ENCODE data around the gene OR8K5. TPM values are rescaled to one million over a fixed set of nuclear protein-coding genes. Genes with fewer than 3 reads are reported as not detected.

Gene OR8K5, protein sequence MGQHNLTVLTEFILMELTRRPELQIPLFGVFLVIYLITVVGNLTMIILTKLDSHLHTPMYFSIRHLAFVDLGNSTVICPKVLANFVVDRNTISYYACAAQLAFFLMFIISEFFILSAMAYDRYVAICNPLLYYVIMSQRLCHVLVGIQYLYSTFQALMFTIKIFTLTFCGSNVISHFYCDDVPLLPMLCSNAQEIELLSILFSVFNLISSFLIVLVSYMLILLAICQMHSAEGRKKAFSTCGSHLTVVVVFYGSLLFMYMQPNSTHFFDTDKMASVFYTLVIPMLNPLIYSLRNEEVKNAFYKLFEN
- total RNA-seq (not detected), polyA plus RNA-seq (not detected)

DNA sequence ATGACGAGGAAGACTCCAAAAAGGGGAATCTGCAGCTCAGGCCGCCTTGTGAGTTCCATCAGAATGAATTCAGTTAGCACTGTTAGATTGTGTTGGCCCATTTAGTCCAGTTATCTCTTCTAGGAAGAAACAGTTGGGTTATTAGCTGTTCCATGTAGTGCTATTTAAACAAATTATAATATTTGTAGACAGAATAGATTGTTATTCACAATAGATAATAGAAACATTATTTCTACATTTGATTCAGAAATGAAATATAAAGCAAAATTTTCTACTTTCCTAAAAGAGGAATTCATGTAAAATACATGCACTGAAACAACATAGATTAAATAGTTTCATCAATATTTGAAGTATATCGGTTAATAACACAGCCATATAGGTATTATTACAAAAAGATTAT lies at the start of gene OR8K5:
Gene OR8K5 (minus strand): TSS at position 101 of the 400 bp plus-strand sequence. CDS start 0 bp downstream, at position 101.
- Histone ChIP-seq H3K27ac (no peak within 1 kb of the TSS), H3K36me3 (no peaks in the 10 kb centered on the region), H3K4me3 (no peak within 1 kb of the TSS), H3K27me3 (no peaks in the 10 kb centered on the region), H3K9me3 (no peaks in the 10 kb centered on the region), H3K4me1 (no peaks in the 10 kb centered on the region)
- no peak for DNase-seq
- 86 to 88% methylated on average over 3 of the region's 3 CpGs for WGBS, 2 donors
- intact Hi-C loops (cut with DNase I) = no loop called here
- TF ChIP-seq POLR2AphosphoS5 (IDR thresholded peaks at IDR 0.05) = no peak

DNA sequence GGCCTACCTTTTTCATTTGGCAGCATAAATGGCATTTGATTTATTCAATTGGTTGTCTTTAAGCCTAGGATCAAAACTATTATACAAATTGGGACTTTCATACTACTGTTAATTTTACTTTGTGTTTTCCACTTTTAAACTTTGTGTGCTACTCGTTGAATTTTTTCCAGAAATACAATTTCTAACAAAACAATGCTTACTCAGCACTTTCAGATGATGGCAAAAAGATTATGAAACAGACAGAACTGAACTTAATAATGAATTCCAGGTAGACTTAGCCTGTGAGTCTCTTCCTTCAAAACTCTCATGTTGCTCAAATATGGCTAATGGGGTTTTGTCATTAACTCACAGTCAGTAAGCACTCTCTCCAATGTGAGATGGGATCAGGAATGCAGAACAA lies 47.7 kb upstream of the OR8K5 start:
- TF ChIP-seq, protein P1, sequence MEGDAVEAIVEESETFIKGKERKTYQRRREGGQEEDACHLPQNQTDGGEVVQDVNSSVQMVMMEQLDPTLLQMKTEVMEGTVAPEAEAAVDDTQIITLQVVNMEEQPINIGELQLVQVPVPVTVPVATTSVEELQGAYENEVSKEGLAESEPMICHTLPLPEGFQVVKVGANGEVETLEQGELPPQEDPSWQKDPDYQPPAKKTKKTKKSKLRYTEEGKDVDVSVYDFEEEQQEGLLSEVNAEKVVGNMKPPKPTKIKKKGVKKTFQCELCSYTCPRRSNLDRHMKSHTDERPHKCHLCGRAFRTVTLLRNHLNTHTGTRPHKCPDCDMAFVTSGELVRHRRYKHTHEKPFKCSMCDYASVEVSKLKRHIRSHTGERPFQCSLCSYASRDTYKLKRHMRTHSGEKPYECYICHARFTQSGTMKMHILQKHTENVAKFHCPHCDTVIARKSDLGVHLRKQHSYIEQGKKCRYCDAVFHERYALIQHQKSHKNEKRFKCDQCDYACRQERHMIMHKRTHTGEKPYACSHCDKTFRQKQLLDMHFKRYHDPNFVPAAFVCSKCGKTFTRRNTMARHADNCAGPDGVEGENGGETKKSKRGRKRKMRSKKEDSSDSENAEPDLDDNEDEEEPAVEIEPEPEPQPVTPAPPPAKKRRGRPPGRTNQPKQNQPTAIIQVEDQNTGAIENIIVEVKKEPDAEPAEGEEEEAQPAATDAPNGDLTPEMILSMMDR (IDR thresholded peaks at IDR 0.05) = no peak
- no peak for TF ChIP-seq POLR2AphosphoS5 (IDR thresholded peaks at IDR 0.05)
- TF ChIP-seq POLR2A (IDR thresholded peaks at IDR 0.05) = no peak
- no peaks in the 10 kb centered on the region for H3K4me1 ChIP-seq
- WGBS, 2 donors = 76 to 79% methylated on average over 1 of the region's 1 CpG
- DNase-seq = no peak
- peaks cover 0 to 7% (median 0%) of the 10 kb centered on the region in 4 donors for H3K9me3 ChIP-seq
- no peak overlapping the region for H3K27ac ChIP-seq
- no peaks in the 10 kb centered on the region for H3K27me3 ChIP-seq
- no peaks in the 10 kb centered on the region for H3K36me3 ChIP-seq
- no peak overlapping the region for H3K4me3 ChIP-seq
- intact Hi-C loops (cut with DNase I) = no loop called here

DNA sequence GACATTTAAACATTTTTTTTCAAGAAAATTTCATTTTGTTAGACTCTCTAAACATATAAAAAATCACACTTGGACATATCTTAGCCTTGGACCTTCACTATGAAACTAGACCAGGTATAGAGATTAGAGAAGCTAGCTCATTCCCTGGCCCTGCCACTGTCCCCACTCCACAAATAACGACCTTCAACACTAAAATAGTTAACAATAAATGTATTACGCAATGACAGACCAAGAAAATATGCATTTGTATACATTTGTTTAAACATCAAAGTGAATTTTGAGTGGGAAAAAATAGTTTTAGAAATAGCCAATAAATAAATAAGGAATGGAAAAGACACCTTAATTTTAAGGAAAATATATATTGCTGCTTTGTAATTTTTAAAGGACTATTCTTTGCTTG lies 37.2 kb upstream of the OR8K5 start:
- TF ChIP-seq POLR2A (IDR thresholded peaks at IDR 0.05) (no peak), POLR2AphosphoS5 (IDR thresholded peaks at IDR 0.05) (no peak), EP300 (IDR thresholded peaks at IDR 0.05) (no peak)
- TF ChIP-seq, protein P1 (IDR thresholded peaks at IDR 0.05) = no peak
- no peak overlapping the region for H3K27ac ChIP-seq
- no peak overlapping the region for H3K4me3 ChIP-seq
- H3K36me3 ChIP-seq = no peaks in the 10 kb centered on the region
- H3K9me3 ChIP-seq = no peaks in the 10 kb centered on the region
- no peaks in the 10 kb centered on the region for H3K27me3 ChIP-seq
- no peak for DNase-seq
- WGBS, 2 donors = 63 to 70% methylated on average over 2 of the region's 2 CpGs
- no peaks in the 10 kb centered on the region for H3K4me1 ChIP-seq
- intact Hi-C loops (cut with DNase I) = no loop called here

DNA sequence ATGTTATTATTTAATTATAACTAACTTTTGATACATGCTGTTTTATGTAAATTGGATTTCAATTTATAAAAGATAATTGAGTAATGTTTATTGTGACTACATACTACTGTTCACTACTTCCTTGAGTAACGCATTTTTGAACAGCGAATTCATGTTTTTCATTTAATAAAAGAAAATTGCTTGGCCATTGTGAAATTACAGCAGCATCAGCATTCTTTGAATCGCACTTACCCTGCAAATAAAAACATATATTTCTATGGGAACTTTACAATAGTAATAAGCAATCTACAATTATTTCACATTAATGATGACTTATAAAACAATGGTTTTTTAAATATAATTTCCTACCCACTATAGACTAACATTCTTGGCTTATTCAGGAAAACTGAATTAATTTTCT lies 36.6 kb upstream of the OR8K5 start:
- H3K27ac ChIP-seq = no peak overlapping the region
- DNase-seq = no peak
- 93 to 94% methylated on average over 3 of the region's 3 CpGs for WGBS, 2 donors
- TF ChIP-seq EP300 (IDR thresholded peaks at IDR 0.05) = no peak
- no peak for TF ChIP-seq POLR2AphosphoS5 (IDR thresholded peaks at IDR 0.05)
- TF ChIP-seq, protein P1 (IDR thresholded peaks at IDR 0.05) = no peak
- TF ChIP-seq POLR2A (IDR thresholded peaks at IDR 0.05) = no peak
- H3K36me3 ChIP-seq = no peaks in the 10 kb centered on the region
- H3K9me3 ChIP-seq = no peaks in the 10 kb centered on the region
- H3K27me3 ChIP-seq = no peaks in the 10 kb centered on the region
- H3K4me3 ChIP-seq = no peak overlapping the region
- H3K4me1 ChIP-seq = no peaks in the 10 kb centered on the region
- intact Hi-C loops (cut with DNase I) = no loop called here

DNA sequence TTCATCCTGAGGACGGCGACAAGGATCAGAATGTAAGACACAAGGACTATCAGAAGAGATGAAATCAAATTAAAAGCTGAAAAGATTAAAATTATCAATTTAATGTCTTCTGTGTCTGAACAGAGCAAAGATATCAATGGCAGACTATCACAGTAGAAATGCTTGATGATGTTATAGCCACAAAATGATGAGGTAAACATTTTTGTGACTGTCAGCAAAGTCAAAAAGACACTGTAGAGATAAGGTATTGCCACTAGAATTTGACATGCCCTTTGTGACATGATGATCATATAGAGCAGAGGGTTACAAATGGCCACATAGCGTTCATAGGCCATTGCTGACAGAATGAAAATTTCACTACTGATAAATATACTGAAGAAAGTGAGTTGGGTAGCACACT lies 28.5 kb upstream of the OR8K5 start:
- H3K27me3 ChIP-seq = no peaks in the 10 kb centered on the region
- no peaks in the 10 kb centered on the region for H3K4me1 ChIP-seq
- no peaks in the 10 kb centered on the region for H3K36me3 ChIP-seq
- TF ChIP-seq EP300 (IDR thresholded peaks at IDR 0.05) = no peak
- TF ChIP-seq POLR2AphosphoS5 (IDR thresholded peaks at IDR 0.05) = no peak
- TF ChIP-seq, protein P1 (IDR thresholded peaks at IDR 0.05) = no peak
- TF ChIP-seq POLR2A (IDR thresholded peaks at IDR 0.05) = no peak
- no peaks in the 10 kb centered on the region for H3K9me3 ChIP-seq
- 93 to 96% methylated on average over 3 of the region's 3 CpGs for WGBS, 2 donors
- H3K4me3 ChIP-seq = no peak overlapping the region
- no peak for DNase-seq
- intact Hi-C loops (cut with DNase I) = no loop called here
- no peak overlapping the region for H3K27ac ChIP-seq
